Measurements from ENCODE around the gene TNFSF10.
"Not testable (repeated sequence)": the region's sequence is repeated elsewhere in the genome, so short reads cannot be mapped to it uniquely, and the experiment has no call there.

TNFSF10 gene

GRCh38 chr3:172527306-172527705 is 4.1 kb upstream of the TNFSF10 start:
- Histone ChIP-seq H4K20me1 (ENCODE audit: insufficient read depth, low read length) (no peaks in the 10 kb centered on the region), H3K79me2 (ENCODE audit: low read length) (no peaks in the 10 kb centered on the region), H3K4me1 (ENCODE audit: low read length) (peaks cover 16% of the 10 kb centered on the region), H3K9me3 (ENCODE audit: insufficient read depth, low read length) (no peaks in the 10 kb centered on the region), H3K27me3 (ENCODE audit: low read depth, low read length) (0 out of 2 replicates have a peak, but pooled peaks cover 4% of the 10 kb centered on the region), H3K36me3 (replicated peaks; ENCODE audit: low read depth, low read length) (no peaks in the 10 kb centered on the region), H3K27ac (ENCODE audit: low read length) (no peak overlapping the region), H3K9ac (ENCODE audit: low read length) (no peak overlapping the region), H3K4me3 (ENCODE audit: low read length) (no peak overlapping the region), H3K4me2 (ENCODE audit: low read length) (no peak overlapping the region), H2AFZ (ENCODE audit: low read depth, low read length) (no peak overlapping the region)
- TF ChIP-seq EZH2phosphoT487 (IDR thresholded peaks at IDR 0.05; ENCODE audit: low read depth) = no peak
- no peak for TF ChIP-seq CTCF (IDR thresholded peaks at IDR 0.05; ENCODE audit: low read depth, low read length)

- no peak overlapping the region for H3K4me2 ChIP-seq (ENCODE audit: low read length)
- H3K27ac ChIP-seq (ENCODE audit: low read length) = no peak overlapping the region
- peaks cover 18% of the 10 kb centered on the region for H3K4me1 ChIP-seq (ENCODE audit: low read length)
- TF ChIP-seq EZH2phosphoT487 (IDR thresholded peaks at IDR 0.05; ENCODE audit: low read depth) (no peak), CTCF (IDR thresholded peaks at IDR 0.05; ENCODE audit: low read depth, low read length) (no peak)
- H3K36me3 ChIP-seq (replicated peaks; ENCODE audit: low read depth, low read length) = no peaks in the 10 kb centered on the region
- H3K9me3 ChIP-seq (ENCODE audit: insufficient read depth, low read length) = no peaks in the 10 kb centered on the region
- H3K9ac ChIP-seq (ENCODE audit: low read length) = no peak overlapping the region
- H2AFZ ChIP-seq (ENCODE audit: low read depth, low read length) = no peak overlapping the region
- no peaks in the 10 kb centered on the region for H3K79me2 ChIP-seq (ENCODE audit: low read length)
- no peaks in the 10 kb centered on the region for H4K20me1 ChIP-seq (ENCODE audit: insufficient read depth, low read length)
- 0 out of 2 replicates have a peak, but pooled peaks cover 4% of the 10 kb centered on the region for H3K27me3 ChIP-seq (ENCODE audit: low read depth, low read length)
- no peak overlapping the region for H3K4me3 ChIP-seq (ENCODE audit: low read length)
Observed at GRCh38 chr3:172525116-172525613, 1.9 kb upstream of the TNFSF10 start.

- Histone ChIP-seq H3K36me3 (replicated peaks; ENCODE audit: low read depth, low read length) (no peaks in the 10 kb centered on the region), H3K9ac (ENCODE audit: low read length) (no peak overlapping the region), H3K9me3 (ENCODE audit: insufficient read depth, low read length) (no peaks in the 10 kb centered on the region), H3K27me3 (ENCODE audit: low read depth, low read length) (0 out of 2 replicates have a peak, but pooled peaks cover 3% of the 10 kb centered on the region), H3K79me2 (ENCODE audit: low read length) (no peaks in the 10 kb centered on the region), H4K20me1 (ENCODE audit: insufficient read depth, low read length) (no peaks in the 10 kb centered on the region), H3K4me3 (ENCODE audit: low read length) (no peak overlapping the region), H2AFZ (ENCODE audit: low read depth, low read length) (no peak overlapping the region), H3K4me2 (ENCODE audit: low read length) (no peak overlapping the region), H3K4me1 (ENCODE audit: low read length) (peaks cover 18% of the 10 kb centered on the region), H3K27ac (ENCODE audit: low read length) (no peak overlapping the region)
- TF ChIP-seq CTCF (IDR thresholded peaks at IDR 0.05; ENCODE audit: low read depth, low read length) (no peak), EZH2phosphoT487 (IDR thresholded peaks at IDR 0.05; ENCODE audit: low read depth) (no peak)
Observed at GRCh38 chr3:172524611-172525010, 1.4 kb upstream of the TNFSF10 start.

GRCh38 chr3:172521837-172522726 is 1.1 kb downstream of the TNFSF10 start:
- H3K4me2 ChIP-seq (ENCODE audit: low read length) = peak overlapping the region; percentile 87
- H3K9me3 ChIP-seq (ENCODE audit: insufficient read depth, low read length); H3K79me2 ChIP-seq (ENCODE audit: low read length); H3K36me3 ChIP-seq (replicated peaks; ENCODE audit: low read depth, low read length); H3K9ac ChIP-seq (ENCODE audit: low read length); H3K27ac ChIP-seq (ENCODE audit: low read length); H2AFZ ChIP-seq (ENCODE audit: low read depth, low read length); H4K20me1 ChIP-seq (ENCODE audit: insufficient read depth, low read length); H3K27me3 ChIP-seq (ENCODE audit: low read depth, low read length): not testable (repeated sequence)
- peak overlapping the region; percentile 74 for H3K4me3 ChIP-seq (ENCODE audit: low read length)
- H3K4me1 ChIP-seq (ENCODE audit: low read length) = peaks cover 18% of the 10 kb centered on the region
